Fibroblast of lung (primary cell): ENCODE measurements around the gene DNAJC27.

Experiments used
- CTCF ChIP-seq, 2 donors: IDR thresholded peaks in 1 of 2; conservative IDR thresholded peaks in 1 of 2; 1 replicate in 1 of 2; 2 replicates in 1 of 2; pipeline ENCODE4 v1.5.1; 2011 to 2012; ENCODE audit warnings: low read length in 2 of 2, control low read depth in 1 of 2, inconsistent platforms in 1 of 2, low read depth in 1 of 2, mild to moderate bottlenecking in 1 of 2
- EZH2 ChIP-seq: IDR thresholded peaks from 2 replicates; pipeline ENCODE4 v1.5.1; 2012; ENCODE audit warnings: low read length, control low read depth, mild to moderate bottlenecking; ENCODE audit errors: missing control alignments

GRCh38 chr2:24926220-24926601 lies 45.5 kb downstream of the DNAJC27 start:
- TF ChIP-seq CTCF (conservative IDR thresholded peaks at IDR 0.05 in 1 of 2, IDR thresholded peaks at IDR 0.05 in 1 of 2; ENCODE audit: low read depth in 1 of 2, low read length in 2 of 2), result no peak
- no peak for TF ChIP-seq EZH2
